ENCODE measurements around the gene RTP2.

DNA sequence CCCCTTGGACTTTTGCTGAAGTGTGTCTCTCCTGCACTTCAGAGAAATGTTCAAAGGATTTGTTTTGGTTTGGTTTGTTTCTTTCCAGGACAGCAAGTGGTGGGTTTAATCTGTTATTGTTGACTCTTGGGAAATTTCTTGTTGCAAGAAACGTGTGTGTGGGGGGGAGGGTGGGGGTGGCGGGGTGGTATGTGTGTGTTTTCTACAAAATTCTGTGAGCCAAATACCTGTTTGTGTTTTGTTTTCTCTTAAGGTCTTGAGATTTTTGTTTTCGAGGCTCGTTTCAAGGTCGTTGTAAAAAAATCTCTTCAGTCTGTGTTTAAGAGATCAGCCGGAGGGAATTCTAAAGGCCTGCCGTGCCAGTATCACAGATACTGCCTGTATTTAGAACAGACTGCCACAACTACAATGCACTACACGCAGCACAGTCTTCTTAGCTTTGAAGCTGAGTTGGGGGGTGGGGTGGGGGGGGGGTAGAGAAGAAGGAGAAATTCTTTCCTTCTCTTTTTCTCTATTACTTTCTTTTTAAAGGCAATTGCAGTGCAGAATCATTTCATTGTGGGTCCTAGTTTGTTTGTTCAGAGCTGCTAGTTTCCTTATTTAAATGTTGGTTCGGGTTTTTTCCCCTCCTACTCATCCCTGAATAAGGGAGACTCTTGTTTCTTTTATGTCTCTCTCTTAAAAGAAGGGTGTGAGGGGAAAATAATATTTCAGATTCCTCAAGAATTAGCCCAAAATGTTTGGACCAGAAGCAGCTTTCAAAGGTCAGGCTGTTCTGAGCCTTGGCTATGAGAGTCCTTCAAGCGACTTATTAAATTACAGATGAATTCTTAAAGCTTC is 44.3 kb upstream of the RTP2 start:
- TF ChIP-seq CTCF (conservative IDR thresholded peaks at IDR 0.05; ENCODE audit: low read depth, low read length) (no peak), EZH2 (IDR thresholded peaks at IDR 0.05; ENCODE audit: low read length, unreplicated experiment) (no peak)

Data from PC-3 (cell line).